Spleen (tissue), 7 donors: ENCODE data around the gene RHBDL1.

Experiments used
- CTCF ChIP-seq, 11 experiments: fragments of 200-600 bp in 7 of 11; fragments of 450-650 bp in 4 of 11; sonication (generic) in 4 of 11; IDR thresholded peaks in 8 of 11; conservative IDR thresholded peaks in 3 of 11; 1 replicate in 7 of 11; 2 replicates in 4 of 11; pipeline versions ENCODE4 v1.4.0 to v1.8.0; 2016 to 2021; ENCODE audit warnings: antibody characterized with exemption in 11 of 11, inconsistent platforms in 4 of 11, mild to moderate bottlenecking in 1 of 11
- POLR2AphosphoS5 ChIP-seq, 3 donors: sonication (generic); formaldehyde crosslinking; IDR thresholded peaks; one replicate each; pipeline ENCODE4 v1.5.1; 2017; ENCODE audit warnings: antibody characterized with exemption in 3 of 3
- donor health status: DM: no; HTN: no; CAD: no; lungs with moderate emphysema.
- donor health status: DM: no; HTN: no; CAD: no.
- donor health status: DM: no; HTN: no; CAD: no.

GRCh38 chr16:677316-678190, 2.1 kb downstream of the RHBDL1 start:
- TF ChIP-seq CTCF (IDR thresholded peaks at IDR 0.05 in 8 of 11, conservative IDR thresholded peaks at IDR 0.05 in 3 of 11) (no peak), POLR2AphosphoS5 (IDR thresholded peaks at IDR 0.05) (no peak)
